OCI-M2 (cell line): ENCODE data around the gene RPS24.

ENCODE experiments used
- DNase-seq: peaks from one replicate; lab custom pipeline; 2025; ENCODE audit not compliant: unreplicated experiment; lab: John Stamatoyannopoulos, UW

RPS24 gene

GRCh38 chr10:78025685-78026364 is 7.8 kb upstream of the RPS24 start:
- no peak for DNase-seq

GRCh38 chr10:78028438-78029268 is 5.0 kb upstream of the RPS24 start:
- DNase-seq, result no peak

GRCh38 chr10:78029269-78030226 is 4.1 kb upstream of the RPS24 start, which contains the start of gene POLR3A:
TSS of gene POLR3A (minus strand) at chr10:78029515. CDS start at chr10:78029407, 108 bp downstream.
- DNase-seq, result no peak

GRCh38 chr10:78033387-78033636 is 351 bp upstream of the RPS24 start:
- DNase-seq, result no peak

GRCh38 chr10:78035025-78035424 is 1.4 kb downstream of the RPS24 start:
- DNase-seq, result no peak

- DNase-seq, result no peak
Measured at GRCh38 chr10:78035437-78035836, 1.8 kb downstream of the RPS24 start.

- no peak for DNase-seq
Measured at GRCh38 chr10:78035933-78036583, 2.4 kb downstream of the RPS24 start.

GRCh38 chr10:78038105-78038504 is 4.4 kb downstream of the RPS24 start:
- no peak for DNase-seq

- no peak for DNase-seq
Measured at GRCh38 chr10:78038791-78039547, 5.3 kb downstream of the RPS24 start.

GRCh38 chr10:78039743-78040142 is 6.1 kb downstream of the RPS24 start:
- DNase-seq, result no peak

GRCh38 chr10:78041170-78042057 is 7.8 kb downstream of the RPS24 start:
- DNase-seq, result no peak

GRCh38 chr10:78042058-78042751 is 8.5 kb downstream of the RPS24 start:
- DNase-seq, result no peak

GRCh38 chr10:78042752-78043104 is 9.1 kb downstream of the RPS24 start:
- no peak for DNase-seq

GRCh38 chr10:78044179-78044578 is 10.5 kb downstream of the RPS24 start:
- DNase-seq, result no peak

- no peak for DNase-seq
Measured at GRCh38 chr10:78044699-78045098, 11.0 kb downstream of the RPS24 start.

GRCh38 chr10:78045237-78045636 is 11.6 kb downstream of the RPS24 start:
- DNase-seq, result no peak

GRCh38 chr10:78045856-78046255 is 12.2 kb downstream of the RPS24 start:
- DNase-seq, result no peak

- DNase-seq, result no peak
Measured at GRCh38 chr10:78046711-78047269, 13.1 kb downstream of the RPS24 start.
